K562 (cell line): ENCODE data around the gene CIAO3. TPM values are rescaled to one million over a fixed set of nuclear protein-coding genes. Genes with fewer than 3 reads are reported as not detected.

Experiments
- ATAC-seq: fragments of 200-7000 bp; cut with Tn5 transposase; 3 replicates; pipeline ENCODE4 v1.9.1; 2020; ENCODE audit warnings: moderate library complexity
- BruUV-seq: library from RNA; stranded (reverse); fragments of 400-500 nt; replicated peaks from 2 replicates; lab custom pipeline; 2021; lab: Mats Ljungman, UMichigan
- CTCF ChIA-PET: fragments of 300-600 bp; formaldehyde crosslinking; extraction: SDS; loops from one replicate; lab custom pipeline; 2021; ENCODE audit warnings: low intra/inter-chr PET ratio; lab: Yijun Ruan, JAX
- POLR2A ChIA-PET: fragments of 300-600, 350-650 bp; sonication (Branson Sonifier 250); formaldehyde crosslinking; extraction: SDS; loops from one replicate; lab custom pipeline; 2021; ENCODE audit warnings: antibody characterized with exemption, inconsistent platforms; lab: Yijun Ruan, JAX
- DNase-seq, 4 experiments: peaks; one replicate each; pipeline versions ENCODE4 v3.0.0 to v3.0.0-alpha.2; 2011 to 2018; ENCODE audit warnings: low spot score in 3 of 4, mixed read lengths in 3 of 4; ENCODE audit errors: extremely low read depth in 1 of 4
- FAIRE-seq: peaks from 2 replicates; lab custom pipeline; 2011; peaks lifted over from hg19 to GRCh38; lab: Jason Lieb, UNC
- H2AFZ ChIP-seq: 2 replicates; pipeline ENCODE4 v1.6.0; 2011; ENCODE audit warnings: low read depth, low read length, control low read depth, inconsistent platforms
- H3K27ac ChIP-seq: fragments of 200-600 bp; 3 replicates; pipeline ENCODE4 v1.8.0; 2011; ENCODE audit warnings: low read depth, mild to moderate bottlenecking, control low read depth, inconsistent platforms, low read length, moderate library complexity, mixed read lengths; ENCODE audit errors: extremely low read depth
- H3K27me3 ChIP-seq, 2 experiments: fragments of 300-600 bp in 1 of 2; 2 replicates in 1 of 2; 3 replicates in 1 of 2; pipeline versions ENCODE4 v1.6.0 to v1.8.0; 2011; ENCODE audit warnings: inconsistent platforms in 2 of 2, low read length in 2 of 2, mild to moderate bottlenecking in 1 of 2, mixed read lengths in 1 of 2, moderate library complexity in 1 of 2; ENCODE audit not compliant: control insufficient read depth in 2 of 2, insufficient read depth in 2 of 2
- H3K36me3 ChIP-seq: fragments of 300-600 bp; 3 replicates; pipeline ENCODE4 v1.8.0; 2011; ENCODE audit warnings: mild to moderate bottlenecking, low read length, inconsistent platforms; ENCODE audit not compliant: control insufficient read depth, insufficient read depth
- H3K4me1 ChIP-seq, 2 experiments: fragments of 200-600 bp in 1 of 2; replicated peaks in 1 of 2; 2 replicates in 1 of 2; 3 replicates in 1 of 2; pipeline versions ENCODE4 v1.5.1 to v1.8.0; 2011; ENCODE audit warnings: inconsistent platforms in 2 of 2, low read length in 2 of 2, mild to moderate bottlenecking in 1 of 2, mixed read lengths in 1 of 2, moderate library complexity in 1 of 2; ENCODE audit not compliant: control insufficient read depth in 2 of 2, insufficient read depth in 2 of 2
- H3K4me2 ChIP-seq: 2 replicates; pipeline ENCODE4 v1.6.1; 2011; ENCODE audit warnings: low read length, control low read depth, inconsistent platforms, mixed read lengths; ENCODE audit not compliant: insufficient read depth
- H3K4me3 ChIP-seq: fragments of 200-600 bp; sonication (generic), shearing (Covaris generic); 2 replicates; pipeline ENCODE4 v1.5.1; 2016; ENCODE audit warnings: control low read depth, inconsistent platforms
- H3K79me2 ChIP-seq: fragments of 200-600 bp; 3 replicates; pipeline ENCODE4 v1.8.0; 2011; ENCODE audit warnings: low read length, inconsistent platforms; ENCODE audit not compliant: control insufficient read depth, insufficient read depth
- H3K9ac ChIP-seq, 2 experiments: 2 replicates each; pipeline versions ENCODE4 v1.6.0 to v1.6.1; 2011; ENCODE audit warnings: low read depth in 2 of 2, low read length in 2 of 2, control low read depth in 1 of 2, inconsistent platforms in 1 of 2, mild to moderate bottlenecking in 1 of 2, mixed read lengths in 1 of 2; ENCODE audit not compliant: insufficient read depth in 1 of 2
- H3K9me1 ChIP-seq: one replicate; pipeline ENCODE4 v1.6.0; 2011; ENCODE audit warnings: inconsistent platforms, mild to moderate bottlenecking, low read length, moderate library complexity; ENCODE audit not compliant: control insufficient read depth, insufficient read depth
- H3K9me3 ChIP-seq: replicated peaks from 2 replicates; pipeline ENCODE4 v1.5.1; 2011; ENCODE audit warnings: low read depth, low read length, inconsistent platforms; ENCODE audit not compliant: control insufficient read depth, insufficient read depth
- H4K20me1 ChIP-seq: replicated peaks from 2 replicates; pipeline ENCODE4 v1.6.1; 2011; ENCODE audit warnings: low read length, inconsistent platforms, mixed read lengths; ENCODE audit not compliant: control insufficient read depth, insufficient read depth
- BCOR ChIP-seq: fragments of 450-650 bp; IDR thresholded peaks from 2 replicates; pipeline ENCODE4 v1.6.1; 2016
- KDM1A ChIP-seq, 2 experiments: fragments of 450-650 bp; IDR thresholded peaks; 2 replicates each; pipeline ENCODE4 v1.6.1; 2016; ENCODE audit warnings: mild to moderate bottlenecking in 2 of 2
- NCOA2 ChIP-seq, 2 experiments: fragments of 450-650 bp; IDR thresholded peaks; 2 replicates each; pipeline ENCODE4 v1.6.1; 2018; ENCODE audit warnings: mild to moderate bottlenecking in 2 of 2, moderate library complexity in 1 of 2; ENCODE audit not compliant: partially characterized antibody in 2 of 2
- WGBS: fragments of 100-300 bp; shearing (Covaris generic); methylation state at CpG from one replicate; pipeline ENCODE4 v1.1.6; 2016; ENCODE audit warnings: low coverage, mixed read lengths; ENCODE audit not compliant: insufficient coverage; ENCODE audit errors: missing lambda C conversion rate; 5-methylcytosine and 5-hydroxymethylcytosine counted together
- in situ Hi-C: fragments of 300-500 bp; cut with MboI; formaldehyde crosslinking; loops from 4 replicates; pipeline ENCODE4 v1.15.0; 2018; ENCODE audit warnings: inconsistent platforms, mixed read lengths
- intact Hi-C: fragments of 100-400 bp; cut with micrococcal nuclease; formaldehyde crosslinking; loops from 2 replicates; pipeline ENCODE4 v1.14.2; 2022
- polyA plus RNA-seq, 8 experiments: library from polyadenylated mRNA; depleted of rRNA in 4 of 8; stranded (reverse) in 5 of 8; unstranded in 3 of 8; fragments of >200 nt; fragmentation: Nextera tagmentation in 2 of 8; fragmentation: Illumina TruSeq in 1 of 8; extraction: Ambion mirVana in 2 of 8; extraction: Trizol in 1 of 8; gene quantifications; 2 replicates each; pipeline versions ENCODE4 v1.2.1 to v1.2.3, GENCODE V29; 2011 to 2014; ENCODE audit warnings: inconsistent platforms in 1 of 8, missing spikeins in 1 of 8
- total RNA-seq, 7 experiments: library from RNA; depleted of rRNA in 6 of 7; stranded (reverse); fragments of >200 nt in 6 of 7; fragmentation: Illumina TruSeq in 2 of 7; extraction: Trizol in 2 of 7; gene quantifications; 2 replicates each; pipeline versions ENCODE4 v1.2.1 to v1.2.3, GENCODE V29; 2011 to 2021; ENCODE audit warnings: low replicate concordance in 1 of 7

The CIAO3 gene
- total and polyA plus RNA-seq, 9 of the 15 experiments (the other 6 are each of a cell fraction or from before 2014, with no cell fraction given): 2.2 to 35.6 (median 18.7) TPM

GRCh38 chr16:698911-699671 is 41.7 kb downstream of the CIAO3 start:
- peaks cover 25% of the 10 kb centered on the region for H4K20me1 ChIP-seq
- no peak overlapping the region for H3K4me2 ChIP-seq
- H2AFZ ChIP-seq: no peak overlapping the region
- in situ Hi-C loops: no loop called here
- H3K4me3 ChIP-seq: no peak overlapping the region
- DNase-seq: no peak
- peaks cover 15 to 56% of the 10 kb centered on the region in 2 experiments; a peak in 4 of 5 replicates for H3K27me3 ChIP-seq
- BruUV-seq: no TSS peak
- no peak overlapping the region for H3K27ac ChIP-seq
- peaks cover 7 to 61% of the 10 kb centered on the region in 2 experiments for H3K4me1 ChIP-seq
- H3K79me2 ChIP-seq: no peaks in the 10 kb centered on the region
- no peaks in the 10 kb centered on the region for H3K9me3 ChIP-seq
- no peak for ATAC-seq
- H3K9ac ChIP-seq: no peak overlapping the region
- ChIA-PET POLR2A (no interaction called here), CTCF (no interaction called here)
- FAIRE-seq: no peak
- H3K36me3 ChIP-seq: no peaks in the 10 kb centered on the region
- WGBS: 6% methylated on average over 14 of the region's 19 CpGs
- intact Hi-C loops: no loop called here
- no peak for TF ChIP-seq NCOA2 (IDR thresholded peaks at IDR 0.05; ENCODE audit: partially characterized antibody in 2 of 2)
- peak; percentile 58 to 65; a peak in 3 of 4 replicates for TF ChIP-seq KDM1A (IDR thresholded peaks at IDR 0.05)
- peak; percentile 84 for TF ChIP-seq BCOR
- peaks cover 6% of the 10 kb centered on the region for H3K9me1 ChIP-seq
